D721Med (cell line): ENCODE data around the gene RPAP3.

Experiments
- DNase-seq: peaks from one replicate; pipeline ENCODE4 v3.0.0; 2011; ENCODE audit warnings: low spot score; ENCODE audit not compliant: insufficient read length
- FAIRE-seq: peaks from 2 replicates; lab custom pipeline; 2011; peaks lifted over from hg19 to GRCh38; lab: Jason Lieb, UNC
- TF ChIP-seq, protein P1 (sequence below): IDR thresholded peaks from 2 replicates; pipeline ENCODE4 v1.5.1; 2012; ENCODE audit warnings: mild to moderate bottlenecking, control low read depth; ENCODE audit not compliant: insufficient read depth; ENCODE audit errors: missing control alignments

Gene RPAP3

DNA sequence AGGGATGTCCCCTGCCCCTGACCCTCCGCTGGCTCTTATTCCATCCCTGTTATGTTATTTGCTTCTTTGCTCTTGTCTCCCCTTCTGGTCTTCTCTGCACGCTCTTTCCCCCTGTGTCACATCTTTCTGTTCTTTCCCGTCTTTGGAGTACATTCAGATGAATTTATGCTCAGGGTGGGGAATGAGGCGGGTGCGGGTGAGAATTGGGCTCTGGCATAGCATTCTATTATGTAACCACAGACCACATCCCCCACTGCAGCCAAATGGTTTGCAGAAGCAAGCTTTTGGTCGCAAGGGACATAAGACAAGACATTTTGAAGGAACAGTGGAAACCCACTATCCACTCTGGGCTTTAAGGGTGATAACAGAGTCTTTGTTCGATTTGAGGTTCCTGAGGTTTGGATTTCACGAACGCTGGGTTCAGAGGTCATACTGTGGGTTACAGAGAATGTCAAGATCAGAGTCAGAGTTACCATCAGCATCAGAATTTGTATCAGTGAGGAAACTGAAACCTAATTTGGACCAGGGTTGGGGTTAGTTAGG is 15.7 kb upstream of the RPAP3 start:
- DNase-seq = no peak
- TF ChIP-seq, protein P1, sequence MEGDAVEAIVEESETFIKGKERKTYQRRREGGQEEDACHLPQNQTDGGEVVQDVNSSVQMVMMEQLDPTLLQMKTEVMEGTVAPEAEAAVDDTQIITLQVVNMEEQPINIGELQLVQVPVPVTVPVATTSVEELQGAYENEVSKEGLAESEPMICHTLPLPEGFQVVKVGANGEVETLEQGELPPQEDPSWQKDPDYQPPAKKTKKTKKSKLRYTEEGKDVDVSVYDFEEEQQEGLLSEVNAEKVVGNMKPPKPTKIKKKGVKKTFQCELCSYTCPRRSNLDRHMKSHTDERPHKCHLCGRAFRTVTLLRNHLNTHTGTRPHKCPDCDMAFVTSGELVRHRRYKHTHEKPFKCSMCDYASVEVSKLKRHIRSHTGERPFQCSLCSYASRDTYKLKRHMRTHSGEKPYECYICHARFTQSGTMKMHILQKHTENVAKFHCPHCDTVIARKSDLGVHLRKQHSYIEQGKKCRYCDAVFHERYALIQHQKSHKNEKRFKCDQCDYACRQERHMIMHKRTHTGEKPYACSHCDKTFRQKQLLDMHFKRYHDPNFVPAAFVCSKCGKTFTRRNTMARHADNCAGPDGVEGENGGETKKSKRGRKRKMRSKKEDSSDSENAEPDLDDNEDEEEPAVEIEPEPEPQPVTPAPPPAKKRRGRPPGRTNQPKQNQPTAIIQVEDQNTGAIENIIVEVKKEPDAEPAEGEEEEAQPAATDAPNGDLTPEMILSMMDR = no peak
- no peak for FAIRE-seq

DNA sequence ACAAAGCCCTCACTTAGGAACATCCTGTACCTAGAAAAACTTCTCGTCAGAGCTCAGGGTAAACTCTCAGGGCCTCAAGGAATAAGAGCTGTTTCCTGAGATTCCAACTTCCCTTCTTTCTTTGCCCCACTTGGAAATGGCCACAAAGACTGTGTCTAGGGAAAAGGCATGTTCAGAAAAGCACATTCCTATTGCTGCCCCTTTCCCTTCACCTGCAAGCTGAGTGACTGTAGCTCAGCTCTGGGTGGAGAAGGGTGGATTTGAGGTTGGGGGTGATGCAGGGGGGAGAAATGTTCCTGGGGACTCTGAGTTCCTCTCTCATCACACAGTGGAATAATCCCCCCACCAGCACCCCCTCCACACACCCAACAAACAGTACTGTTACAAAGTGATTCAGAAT is 12.7 kb upstream of the RPAP3 start:
- DNase-seq (no peak), FAIRE-seq (no peak)
- TF ChIP-seq, protein P1 = no peak

DNA sequence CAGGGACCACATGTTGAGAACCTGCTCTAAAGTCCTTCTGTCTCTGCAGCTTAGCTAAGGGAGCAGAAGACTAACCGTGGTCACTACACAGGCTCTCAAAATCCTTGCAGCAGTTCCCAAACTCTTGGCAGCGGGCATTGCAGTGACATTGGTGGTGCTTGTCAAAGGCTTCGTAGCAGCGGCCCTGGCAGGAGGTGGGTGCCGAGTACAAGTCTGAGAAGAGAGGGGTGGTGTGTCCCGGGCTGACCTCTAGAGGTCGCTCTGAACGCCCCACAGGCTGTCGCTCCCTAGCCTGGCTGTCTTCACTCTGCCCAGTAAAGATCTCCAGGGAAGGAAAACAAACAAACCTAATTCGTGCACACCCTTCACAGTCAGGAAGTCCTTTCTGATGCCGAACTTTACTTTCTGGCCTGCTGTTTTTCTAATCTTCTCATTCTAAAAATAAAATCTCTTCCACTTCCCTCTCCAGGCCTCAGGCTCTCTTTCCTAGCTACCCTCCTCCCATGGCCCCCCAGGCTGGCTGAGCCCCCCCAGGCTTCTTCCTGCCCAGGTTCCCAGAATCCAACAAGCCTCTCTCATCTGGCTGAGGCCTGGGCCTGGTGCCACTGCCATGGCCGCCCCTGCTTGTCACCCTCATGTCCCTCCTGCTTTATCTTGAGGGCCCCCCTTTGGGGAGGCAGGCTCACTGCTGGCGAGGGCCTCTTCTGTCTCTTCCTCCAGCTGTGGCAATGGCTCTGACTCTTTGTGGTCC is 11.8 kb upstream of the RPAP3 start:
- FAIRE-seq (no peak), DNase-seq (no peak)
- TF ChIP-seq, protein P1 = peak; percentile 21

DNA sequence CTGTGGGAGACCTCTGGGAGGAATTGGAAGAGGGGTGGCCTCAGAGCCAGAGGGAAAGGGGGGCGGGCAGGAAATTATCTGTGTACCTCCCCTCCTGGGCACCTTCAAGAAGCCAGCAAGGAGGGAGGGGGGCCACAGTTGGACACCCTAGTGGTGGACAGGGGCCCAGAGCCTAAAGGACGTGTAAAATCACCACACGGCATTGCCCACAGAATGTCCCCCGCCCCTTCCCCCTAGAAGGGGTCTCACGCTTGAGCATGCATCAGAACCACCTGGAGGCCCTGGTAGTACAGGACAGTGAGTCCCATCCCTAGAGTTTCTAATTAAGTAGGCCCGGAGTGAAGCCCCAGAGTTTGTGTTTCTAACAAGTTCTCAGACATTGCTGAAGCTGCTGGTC is 11.2 kb upstream of the RPAP3 start:
- FAIRE-seq = no peak
- no peak for DNase-seq
- TF ChIP-seq, protein P1 = no peak

DNA sequence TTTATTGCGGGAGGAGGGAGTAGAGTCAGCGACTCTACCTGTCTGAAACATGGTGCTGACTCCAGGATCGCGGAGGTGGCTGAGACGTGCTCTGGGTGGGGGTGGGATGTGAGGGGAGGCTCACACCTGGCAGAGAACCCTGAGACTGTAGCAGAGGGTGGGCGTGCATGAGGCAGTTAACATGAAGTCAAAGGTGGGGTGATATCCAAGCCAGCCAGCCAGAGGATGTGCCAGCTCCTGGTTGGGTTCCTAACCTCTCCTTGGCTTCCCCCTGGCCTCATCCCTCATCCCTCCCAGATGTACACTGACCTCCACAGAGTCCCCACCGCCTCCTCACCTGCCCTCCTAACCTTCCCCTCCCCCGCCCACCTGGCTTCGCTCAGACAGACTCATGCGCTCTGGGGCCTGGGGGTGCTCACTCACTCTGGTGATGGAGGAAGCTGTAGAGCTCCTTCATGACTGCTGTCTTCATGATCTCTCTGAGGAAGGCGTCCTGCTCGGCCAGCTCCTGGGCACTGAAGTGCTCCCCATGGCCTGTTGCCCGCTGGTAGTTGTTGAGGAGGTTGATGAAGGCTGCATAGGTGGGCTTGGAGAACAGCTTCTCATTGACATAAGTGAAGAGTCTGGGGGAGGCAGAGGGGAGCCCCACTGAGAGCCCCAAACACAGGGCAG is 10.2 kb upstream of the RPAP3 start:
- FAIRE-seq = no peak
- no peak for DNase-seq
- TF ChIP-seq, protein P1 = no peak

DNA sequence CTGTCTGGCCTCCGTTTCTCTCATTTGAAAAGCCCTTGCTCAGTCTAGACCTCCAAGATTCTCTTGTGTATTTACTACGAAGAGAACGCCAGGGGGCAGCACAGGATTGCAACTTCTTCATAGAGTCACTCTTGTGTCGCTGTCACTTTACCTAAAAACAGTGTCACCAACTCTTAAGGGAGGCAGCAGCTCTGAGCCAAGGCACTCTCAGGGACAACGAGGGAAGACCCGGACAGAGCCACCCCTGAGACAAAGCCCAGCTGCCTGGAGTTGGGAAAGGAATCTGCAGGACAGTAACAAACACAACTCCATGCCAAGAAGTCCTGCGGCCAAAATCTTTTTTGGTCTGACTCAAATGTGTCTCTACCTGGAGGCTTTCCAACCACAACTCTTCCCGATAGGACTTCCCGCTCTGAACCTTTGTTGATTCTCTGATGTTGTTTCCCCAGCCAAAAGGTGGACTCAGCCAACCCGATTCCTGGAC is 9.6 kb upstream of the RPAP3 start:
- FAIRE-seq (no peak), DNase-seq (peak; percentile 68)
- TF ChIP-seq, protein P1 = peak; percentile 92
